ENCODE results near the gene EWSR1. TPM values are rescaled to one million over a fixed set of nuclear protein-coding genes. Genes with fewer than 3 reads are reported as not detected.
A peak's percentile ranks its signal among the peaks of the same experiment; 100 is the strongest.
"Not testable (repeated sequence)": the region's sequence is repeated elsewhere in the genome, so short reads cannot be mapped to it uniquely, and the experiment has no call there.

The EWSR1 gene
- polyA plus RNA-seq (ENCODE audit: low read depth in 6 of 6), result 100 to 1,000 TPM; 175 to 252 (median 194) TPM

GRCh38 chr22:29267858-29268510 lies at the start of gene EWSR1, which contains the start of gene RHBDD3:
EWSR1 (plus strand) TSS chr22:29268268; CDS start chr22:29268337, 69 bp downstream.
RHBDD3 (minus strand) TSS chr22:29267981; CDS start chr22:29265626, 2,355 bp downstream.
- H3K4me1 Mint-ChIP-seq, result peaks cover 39 to 53% (median 52%) of the 10 kb centered on the region in 3 donors
- H3K9me3 Mint-ChIP-seq, result peaks cover 0 to 3% (median 0%) of the 10 kb centered on the region in 7 donors
- ATAC-seq (ENCODE audit: low read depth in 2 of 2), result peak; percentile 89 to 90
- DNase-seq, result peak; percentile 97
- peak within 1 kb of the TSS; percentile 97 to 100 (median 99) for H3K27ac Mint-ChIP-seq
- H3K4me3 Mint-ChIP-seq, result peak within 1 kb of the TSS; percentile 89 to 100 (median 97)
- peaks cover 0 to 8% of the 10 kb centered on the region in 2 donors for H3K36me3 Mint-ChIP-seq
- no peaks in the 10 kb centered on the region for H3K27me3 Mint-ChIP-seq

DNA sequence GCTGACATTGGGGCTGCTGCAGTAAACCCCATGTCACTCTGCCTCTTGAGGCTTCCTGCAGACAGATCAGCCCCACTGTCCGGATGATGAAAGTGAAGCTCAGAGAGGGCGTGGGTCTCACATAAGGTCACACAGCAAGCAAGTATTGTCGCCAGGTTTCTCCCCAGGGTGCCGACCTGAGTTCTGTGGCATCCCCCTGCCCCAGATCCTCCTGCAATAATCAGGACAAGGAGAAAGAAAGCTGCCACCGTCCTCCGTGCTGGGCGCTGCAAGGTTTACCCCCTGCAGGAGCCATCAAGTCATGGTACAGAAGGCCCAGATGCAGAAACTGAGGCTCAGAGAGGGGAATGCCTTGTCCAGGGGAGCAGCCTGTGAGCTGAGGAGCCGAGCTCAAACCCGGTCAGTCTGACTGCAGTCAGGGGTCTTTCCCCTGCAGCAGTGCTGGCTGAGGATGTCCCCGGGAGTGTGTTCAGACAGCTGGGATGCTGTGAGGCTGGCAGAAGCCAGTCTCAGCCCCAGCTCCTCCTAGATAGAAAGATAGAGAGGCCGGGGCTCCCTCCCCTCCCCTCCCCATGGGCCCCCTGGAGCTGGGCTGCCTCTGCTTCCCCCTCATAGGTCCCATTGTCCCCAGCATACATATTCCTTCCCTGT lies 49.2 kb upstream of the EWSR1 start:
- H3K36me3 Mint-ChIP-seq, result no peaks in the 10 kb centered on the region
- no peak for ATAC-seq (ENCODE audit: low read depth in 2 of 2)
- peaks cover 31 to 68% (median 61%) of the 10 kb centered on the region in 3 donors for H3K27me3 Mint-ChIP-seq

DNA sequence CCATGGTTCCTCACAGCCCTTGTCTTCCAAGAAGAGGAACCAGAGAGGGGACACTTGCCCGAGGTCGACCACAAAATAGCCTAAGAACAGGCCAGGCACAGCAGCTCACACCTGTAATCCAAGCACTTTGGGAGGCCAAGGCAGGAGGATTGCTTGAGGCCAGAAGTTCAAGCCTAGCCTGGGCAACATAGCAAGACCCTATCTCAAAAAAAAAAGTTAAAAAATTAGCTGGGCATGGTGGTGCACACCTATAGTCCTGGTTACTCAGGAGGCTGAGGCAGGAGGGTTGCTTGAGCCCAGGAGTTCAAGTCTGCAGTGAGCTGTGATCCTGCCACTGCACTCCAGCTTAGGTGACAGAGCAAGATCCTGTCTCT lies 48.7 kb upstream of the EWSR1 start:
- H3K27ac Mint-ChIP-seq; H3K4me1 Mint-ChIP-seq; ATAC-seq (ENCODE audit: low read depth in 2 of 2); H3K36me3 Mint-ChIP-seq; H3K4me3 Mint-ChIP-seq; DNase-seq; H3K9me3 Mint-ChIP-seq: not testable (repeated sequence)
- peaks cover 26 to 63% (median 59%) of the 10 kb centered on the region in 3 donors for H3K27me3 Mint-ChIP-seq

More for the DNA sequence above, 49.2 kb upstream of the EWSR1 start:
- H3K4me3 Mint-ChIP-seq, result no peak overlapping the region
- DNase-seq, result no peak
- H3K9me3 Mint-ChIP-seq, result no peaks in the 10 kb centered on the region
- no peak overlapping the region for H3K27ac Mint-ChIP-seq
- peaks cover 0 to 5% (median 0%) of the 10 kb centered on the region in 3 donors for H3K4me1 Mint-ChIP-seq

- Mint-ChIP-seq H3K4me1 (peaks cover 0 to 2% (median 0%) of the 10 kb centered on the region in 3 donors), H3K27me3 (peaks cover 26 to 60% (median 59%) of the 10 kb centered on the region in 3 donors), H3K4me3 (no peak overlapping the region), H3K9me3 (no peaks in the 10 kb centered on the region), H3K27ac (peak overlapping the region in 1 of 6 donors; percentile 56), H3K36me3 (no peaks in the 10 kb centered on the region)
- DNase-seq, result no peak
- no peak for ATAC-seq (ENCODE audit: low read depth in 2 of 2)
These were observed 48.0 kb upstream of the EWSR1 start for GRCh38 chr22:29219881-29220670.

GRCh38 chr22:29224121-29224858 lies 43.8 kb upstream of the EWSR1 start:
- Mint-ChIP-seq H3K27ac (no peak overlapping the region), H3K36me3 (no peaks in the 10 kb centered on the region), H3K4me3 (no peak overlapping the region), H3K4me1 (peaks cover 0 to 2% (median 0%) of the 10 kb centered on the region in 3 donors), H3K9me3 (no peaks in the 10 kb centered on the region), H3K27me3 (peaks cover 12 to 55% (median 42%) of the 10 kb centered on the region in 3 donors)
- no peak for ATAC-seq (ENCODE audit: low read depth in 2 of 2)
- DNase-seq, result no peak

GRCh38 chr22:29224859-29225410 lies 43.1 kb upstream of the EWSR1 start:
- DNase-seq, result no peak
- peaks cover 0 to 2% (median 0%) of the 10 kb centered on the region in 3 donors for H3K4me1 Mint-ChIP-seq
- H3K27me3 Mint-ChIP-seq, result peaks cover 12 to 51% (median 37%) of the 10 kb centered on the region in 3 donors
- H3K9me3 Mint-ChIP-seq, result no peaks in the 10 kb centered on the region
- ATAC-seq (ENCODE audit: low read depth in 2 of 2), result no peak
- H3K4me3 Mint-ChIP-seq, result no peak overlapping the region
- no peak overlapping the region for H3K27ac Mint-ChIP-seq
- H3K36me3 Mint-ChIP-seq, result no peaks in the 10 kb centered on the region

DNA sequence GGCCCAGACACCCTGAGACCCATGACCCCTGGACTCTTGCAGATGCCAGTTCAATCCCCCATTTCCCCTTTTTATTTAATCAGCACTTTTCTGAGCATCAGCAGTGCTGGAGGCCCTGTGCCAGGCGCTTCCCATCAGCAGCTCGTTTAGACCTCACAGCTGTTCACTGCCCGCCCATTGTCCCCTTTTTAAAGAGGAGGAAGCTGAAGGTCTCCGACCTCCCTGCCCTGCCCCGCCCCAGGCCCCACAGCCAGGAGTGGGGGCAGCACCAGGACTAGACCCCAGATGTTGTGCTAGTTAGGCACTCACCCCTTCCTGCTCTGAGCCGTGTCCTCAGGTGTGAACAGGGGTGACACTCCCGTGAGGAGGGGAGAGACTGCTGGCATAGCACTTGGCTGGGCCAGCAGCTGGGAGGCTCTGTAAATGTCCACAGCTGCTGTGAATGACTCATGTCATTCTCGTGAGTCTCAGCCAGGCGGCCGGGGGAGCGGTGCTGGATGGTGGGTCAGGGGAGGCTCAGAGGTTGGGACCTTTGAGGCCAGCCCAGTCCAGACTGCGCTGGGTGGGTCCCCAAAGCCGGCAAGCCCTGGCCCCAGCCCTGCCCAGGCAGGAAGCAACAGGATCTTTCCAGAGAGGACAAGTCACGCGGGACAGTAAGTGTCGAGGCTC lies 42.5 kb upstream of the EWSR1 start:
- Mint-ChIP-seq H3K36me3 (no peaks in the 10 kb centered on the region), H3K4me1 (no peaks in the 10 kb centered on the region), H3K27ac (no peak overlapping the region), H3K4me3 (no peak overlapping the region), H3K9me3 (no peaks in the 10 kb centered on the region), H3K27me3 (peaks cover 11 to 44% (median 30%) of the 10 kb centered on the region in 3 donors)
- no peak for ATAC-seq (ENCODE audit: low read depth in 2 of 2)
- DNase-seq, result no peak

GRCh38 chr22:29226351-29226981 lies 41.6 kb upstream of the EWSR1 start:
- Mint-ChIP-seq H3K4me3 (no peak overlapping the region), H3K36me3 (no peaks in the 10 kb centered on the region), H3K9me3 (no peaks in the 10 kb centered on the region), H3K27me3 (peaks cover 9 to 41% (median 27%) of the 10 kb centered on the region in 3 donors), H3K27ac (no peak overlapping the region), H3K4me1 (no peaks in the 10 kb centered on the region)
- DNase-seq (no peak), ATAC-seq (ENCODE audit: low read depth in 2 of 2) (no peak)

GRCh38 chr22:29230972-29231875 lies 36.8 kb upstream of the EWSR1 start:
- no peak for ATAC-seq (ENCODE audit: low read depth in 2 of 2)
- Mint-ChIP-seq H3K4me1 (no peaks in the 10 kb centered on the region), H3K27ac (no peak overlapping the region)

GRCh38 chr22:29231971-29232959 lies 35.8 kb upstream of the EWSR1 start:
- Mint-ChIP-seq H3K9me3 (peaks cover 5 to 18% (median 7%) of the 10 kb centered on the region in 7 donors), H3K36me3 (peaks cover 0 to 8% of the 10 kb centered on the region in 2 donors), H3K4me1 (no peaks in the 10 kb centered on the region), H3K27ac (no peak overlapping the region), H3K27me3 (peaks cover 9 to 25% (median 18%) of the 10 kb centered on the region in 3 donors), H3K4me3 (no peak overlapping the region)
- DNase-seq (no peak), ATAC-seq (ENCODE audit: low read depth in 2 of 2) (no peak)

More at GRCh38 chr22:29230972-29231875, 36.8 kb upstream of the EWSR1 start:
- H3K4me3 Mint-ChIP-seq, result no peak overlapping the region
- DNase-seq, result no peak
- H3K36me3 Mint-ChIP-seq, result peaks cover 0 to 8% of the 10 kb centered on the region in 2 donors
- H3K27me3 Mint-ChIP-seq, result peaks cover 9 to 33% (median 27%) of the 10 kb centered on the region in 3 donors
- peaks cover 5 to 18% (median 7%) of the 10 kb centered on the region in 7 donors for H3K9me3 Mint-ChIP-seq
